ENCODE measurements around the gene C19orf12. TPM values are rescaled to one million over a fixed set of nuclear protein-coding genes. Genes with fewer than 3 reads are reported as not detected.
"Not testable (repeated sequence)": the region's sequence is repeated elsewhere in the genome, so short reads cannot be mapped to it uniquely, and the experiment has no call there.

The C19orf12 gene
- total RNA-seq, 1 donor from 2014 or later: 48.6 TPM

DNA sequence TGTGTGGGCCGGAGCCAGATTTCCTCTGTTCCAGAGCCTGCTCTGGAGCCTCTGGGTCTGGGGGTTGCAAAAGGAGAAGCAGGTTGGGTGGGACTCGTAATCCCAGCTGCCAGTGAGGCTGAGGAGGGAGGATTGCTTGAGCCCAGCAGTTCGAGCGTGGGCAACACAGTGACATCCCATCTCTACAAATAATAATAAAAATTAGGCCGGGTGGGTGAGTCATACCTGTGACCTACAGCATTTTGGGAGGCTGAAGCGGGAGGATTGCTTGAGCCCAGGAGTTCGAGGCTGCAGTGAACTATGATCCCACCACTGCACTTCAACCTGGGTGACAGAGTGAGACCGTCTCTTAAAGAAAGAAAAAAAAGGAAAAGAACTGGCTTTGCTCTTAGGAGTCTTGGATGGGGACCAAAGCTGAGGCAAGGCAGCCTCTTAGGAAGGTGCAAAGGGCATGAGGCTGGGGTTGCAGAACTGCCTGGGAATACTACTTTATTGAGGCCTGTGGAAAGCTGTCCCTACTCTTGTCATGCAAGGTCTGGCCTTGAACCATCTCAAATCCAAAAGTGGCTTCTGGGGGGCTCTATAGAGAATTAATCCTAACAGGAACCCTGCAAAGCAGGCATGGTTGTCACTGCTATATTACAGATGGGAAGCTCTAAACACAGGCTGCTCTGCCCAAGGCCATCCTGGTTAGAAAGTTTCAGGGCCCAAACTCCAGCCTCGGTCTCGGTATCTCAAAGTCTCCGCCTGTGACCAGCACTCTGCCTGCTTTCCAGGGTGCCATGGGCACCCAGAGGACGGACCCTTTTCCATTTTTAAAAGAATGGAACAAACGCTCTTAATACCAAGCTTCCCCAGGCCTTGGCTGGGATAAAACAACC, 880 bp upstream of the C19orf12 start:
- H3K36me3 ChIP-seq: no peaks in the 10 kb centered on the region
- H3K4me1 ChIP-seq: peaks cover 56% of the 10 kb centered on the region
- TF ChIP-seq, protein P1, sequence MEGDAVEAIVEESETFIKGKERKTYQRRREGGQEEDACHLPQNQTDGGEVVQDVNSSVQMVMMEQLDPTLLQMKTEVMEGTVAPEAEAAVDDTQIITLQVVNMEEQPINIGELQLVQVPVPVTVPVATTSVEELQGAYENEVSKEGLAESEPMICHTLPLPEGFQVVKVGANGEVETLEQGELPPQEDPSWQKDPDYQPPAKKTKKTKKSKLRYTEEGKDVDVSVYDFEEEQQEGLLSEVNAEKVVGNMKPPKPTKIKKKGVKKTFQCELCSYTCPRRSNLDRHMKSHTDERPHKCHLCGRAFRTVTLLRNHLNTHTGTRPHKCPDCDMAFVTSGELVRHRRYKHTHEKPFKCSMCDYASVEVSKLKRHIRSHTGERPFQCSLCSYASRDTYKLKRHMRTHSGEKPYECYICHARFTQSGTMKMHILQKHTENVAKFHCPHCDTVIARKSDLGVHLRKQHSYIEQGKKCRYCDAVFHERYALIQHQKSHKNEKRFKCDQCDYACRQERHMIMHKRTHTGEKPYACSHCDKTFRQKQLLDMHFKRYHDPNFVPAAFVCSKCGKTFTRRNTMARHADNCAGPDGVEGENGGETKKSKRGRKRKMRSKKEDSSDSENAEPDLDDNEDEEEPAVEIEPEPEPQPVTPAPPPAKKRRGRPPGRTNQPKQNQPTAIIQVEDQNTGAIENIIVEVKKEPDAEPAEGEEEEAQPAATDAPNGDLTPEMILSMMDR (IDR thresholded peaks at IDR 0.05; ENCODE audit: borderline replicate concordance): no peak
- H3K4me3 ChIP-seq: peak overlapping the region; percentile 92
- peak overlapping the region; percentile 91 for H3K27ac ChIP-seq (replicated peaks)
- H3K27me3 ChIP-seq (ENCODE audit: low read depth): no peaks in the 10 kb centered on the region
- intact Hi-C loops (cut with micrococcal nuclease): loop anchor here (2.0 kb wide), 1 partner anchor 105 kb away; no protein-coding TSS in a partner anchor
- DNase-seq: no peak
- no peaks in the 10 kb centered on the region for H3K9me3 ChIP-seq (replicated peaks)

DNA sequence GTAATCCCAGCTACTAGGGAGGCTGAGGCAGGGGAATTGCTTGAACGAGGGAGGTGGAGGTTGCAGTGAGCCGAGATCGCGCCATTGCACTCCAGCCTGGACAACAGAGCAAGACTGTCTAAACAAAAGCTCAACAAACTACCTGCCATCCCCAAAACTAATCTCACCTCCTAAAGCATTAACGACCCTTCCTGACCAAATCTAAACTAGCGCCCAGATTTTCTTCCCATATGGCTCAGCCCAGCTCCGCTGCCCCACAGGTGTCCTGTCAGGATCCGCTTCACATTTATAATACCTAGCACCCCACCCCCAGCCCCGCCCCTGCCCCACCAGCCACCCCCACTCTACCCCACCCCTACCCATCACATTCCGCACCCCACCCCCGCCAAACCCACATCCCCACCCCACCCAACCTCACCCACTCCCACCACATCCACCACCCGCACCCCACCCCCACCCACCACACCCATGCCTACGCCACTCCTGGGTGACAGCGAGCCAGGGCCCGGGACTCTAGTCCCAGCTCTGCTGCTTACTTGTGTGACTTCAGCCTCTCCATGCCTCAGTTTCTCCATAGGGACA, 599 bp downstream of the C19orf12 start:
- peaks cover 69% of the 10 kb centered on the region for H3K4me1 ChIP-seq
- peak overlapping the region; percentile 92 for H3K4me3 ChIP-seq
- DNase-seq: no peak
- intact Hi-C loops (cut with micrococcal nuclease): no loop called here
- TF ChIP-seq, protein P1 (IDR thresholded peaks at IDR 0.05; ENCODE audit: borderline replicate concordance): no peak
- H3K27ac ChIP-seq (replicated peaks): peak overlapping the region; percentile 91
- H3K36me3 ChIP-seq: no peaks in the 10 kb centered on the region
- no peaks in the 10 kb centered on the region for H3K9me3 ChIP-seq (replicated peaks)
- no peaks in the 10 kb centered on the region for H3K27me3 ChIP-seq (ENCODE audit: low read depth)

DNA sequence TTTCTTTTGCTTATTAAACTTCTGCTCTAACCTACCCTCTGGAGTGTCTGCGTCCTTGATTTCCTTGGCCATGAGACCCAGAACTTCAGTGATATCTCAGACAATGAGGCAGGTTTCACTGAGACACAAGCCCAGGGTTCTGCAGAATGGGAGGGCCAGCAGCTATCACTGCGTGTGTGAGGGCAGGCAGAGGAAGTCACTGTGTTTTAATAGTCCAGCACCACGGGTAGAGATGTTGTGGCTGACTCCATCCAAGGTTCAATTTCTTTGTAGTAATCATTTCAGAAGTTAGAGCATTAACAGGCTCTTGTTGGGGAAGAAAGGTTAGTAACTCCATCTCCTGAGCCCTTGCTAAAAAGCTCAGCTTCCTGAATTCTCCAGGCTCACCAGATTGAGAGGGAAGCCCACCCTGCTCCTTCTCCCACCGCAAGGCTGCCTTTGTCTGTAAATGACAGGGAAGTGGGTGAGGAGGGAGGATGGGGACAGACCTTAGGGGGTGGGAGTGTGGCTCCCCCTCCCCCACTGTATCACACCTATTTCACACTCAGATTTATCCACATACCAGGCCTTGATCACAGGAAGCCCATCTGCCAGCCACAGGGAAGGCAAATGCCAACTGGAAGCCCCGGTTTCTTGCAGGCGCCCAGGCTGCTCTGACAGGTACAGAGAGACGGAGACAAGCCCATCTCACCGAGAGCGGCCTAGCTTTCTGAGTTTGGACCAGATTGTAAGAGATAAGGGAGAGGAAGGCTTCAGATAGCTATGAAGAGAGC, 2.1 kb downstream of the C19orf12 start:
- H3K4me1 ChIP-seq: peaks cover 84% of the 10 kb centered on the region
- no peak for DNase-seq
- H3K4me3 ChIP-seq: no peak overlapping the region
- intact Hi-C loops (cut with micrococcal nuclease): no loop called here
- H3K27ac ChIP-seq (replicated peaks): peak overlapping the region; percentile 91
- TF ChIP-seq, protein P1 (IDR thresholded peaks at IDR 0.05; ENCODE audit: borderline replicate concordance): no peak
- no peaks in the 10 kb centered on the region for H3K36me3 ChIP-seq
- no peaks in the 10 kb centered on the region for H3K9me3 ChIP-seq (replicated peaks)
- no peaks in the 10 kb centered on the region for H3K27me3 ChIP-seq (ENCODE audit: low read depth)

DNA sequence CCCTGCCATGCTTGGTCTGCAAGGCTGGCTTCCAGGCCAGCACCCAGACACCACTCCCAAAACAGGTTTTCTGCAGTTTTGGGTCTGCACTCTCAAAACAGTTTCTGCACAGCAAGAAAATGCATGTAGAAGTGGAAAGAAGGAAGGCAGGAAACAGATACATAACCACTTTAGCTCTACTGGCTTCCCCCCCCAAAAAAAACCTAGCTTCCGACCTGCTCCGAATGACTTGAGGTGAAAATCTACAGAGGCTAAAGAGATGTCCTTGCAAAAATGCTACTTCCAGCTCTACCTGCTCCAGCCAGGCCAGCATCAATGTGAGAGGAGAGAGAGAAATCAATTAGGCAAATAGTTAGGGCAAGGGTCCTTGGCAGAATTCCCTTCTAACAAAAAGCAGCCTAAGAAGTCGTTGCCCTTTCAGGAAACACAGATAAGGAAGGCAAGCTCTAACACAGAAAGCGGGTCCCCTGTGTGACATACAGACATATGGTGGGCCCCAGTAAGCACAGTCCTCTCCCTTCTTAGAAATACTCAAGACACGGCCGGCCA, 3.4 kb downstream of the C19orf12 start:
- intact Hi-C loops (cut with micrococcal nuclease): no loop called here
- Histone ChIP-seq H3K4me3 (no peak overlapping the region), H3K27ac (replicated peaks) (peak overlapping the region; percentile 3), H3K4me1 (peaks cover 95% of the 10 kb centered on the region), H3K27me3 (ENCODE audit: low read depth) (no peaks in the 10 kb centered on the region), H3K9me3 (replicated peaks) (no peaks in the 10 kb centered on the region), H3K36me3 (peaks cover 9% of the 10 kb centered on the region)
- TF ChIP-seq, protein P1 (IDR thresholded peaks at IDR 0.05; ENCODE audit: borderline replicate concordance): no peak
- DNase-seq: no peak

DNA sequence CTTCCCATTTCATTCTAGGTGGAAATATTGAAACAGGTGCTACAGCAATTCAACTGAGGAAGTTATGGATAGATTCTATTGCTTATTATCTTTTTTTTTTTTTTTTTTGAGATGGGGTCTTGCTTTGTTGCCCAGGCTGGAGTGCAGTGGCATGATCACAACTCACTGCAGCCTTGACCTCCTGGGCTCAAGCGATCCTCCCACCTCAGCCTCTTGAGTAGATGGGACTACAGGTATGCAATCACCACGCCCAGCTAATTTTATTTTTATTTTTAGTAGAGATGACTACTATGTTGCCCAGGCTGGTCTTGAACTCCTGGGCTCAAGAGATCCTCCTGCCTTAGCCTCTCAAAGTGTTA, 5.6 kb downstream of the C19orf12 start:
- intact Hi-C loops (cut with micrococcal nuclease); H3K27me3 ChIP-seq (ENCODE audit: low read depth); H3K9me3 ChIP-seq (replicated peaks); DNase-seq: not testable (repeated sequence)
- Histone ChIP-seq H3K4me3 (peak overlapping the region; percentile 43), H3K4me1 (peaks cover 82% of the 10 kb centered on the region), H3K36me3 (peaks cover 23% of the 10 kb centered on the region), H3K27ac (replicated peaks) (peak overlapping the region; percentile 88)
